PFSK-1 (cell line): ENCODE data around the gene DCXR.

Source experiments
- POLR2AphosphoS5 ChIP-seq: IDR thresholded peaks from 2 replicates; pipeline ENCODE4 v1.6.1; 2012; ENCODE audit warnings: low read depth, mild to moderate bottlenecking, control low read depth, low read length, moderate library complexity
- SIN3A ChIP-seq: IDR thresholded peaks from 2 replicates; pipeline ENCODE4 v1.6.1; 2012; ENCODE audit warnings: mild to moderate bottlenecking, low read length, moderate library complexity, borderline replicate concordance; ENCODE audit not compliant: insufficient read depth
- TAF1 ChIP-seq: IDR thresholded peaks from 2 replicates; pipeline ENCODE4 v1.6.1; 2012; ENCODE audit warnings: low read length, control low read depth, borderline replicate concordance; ENCODE audit not compliant: insufficient read depth

DNA sequence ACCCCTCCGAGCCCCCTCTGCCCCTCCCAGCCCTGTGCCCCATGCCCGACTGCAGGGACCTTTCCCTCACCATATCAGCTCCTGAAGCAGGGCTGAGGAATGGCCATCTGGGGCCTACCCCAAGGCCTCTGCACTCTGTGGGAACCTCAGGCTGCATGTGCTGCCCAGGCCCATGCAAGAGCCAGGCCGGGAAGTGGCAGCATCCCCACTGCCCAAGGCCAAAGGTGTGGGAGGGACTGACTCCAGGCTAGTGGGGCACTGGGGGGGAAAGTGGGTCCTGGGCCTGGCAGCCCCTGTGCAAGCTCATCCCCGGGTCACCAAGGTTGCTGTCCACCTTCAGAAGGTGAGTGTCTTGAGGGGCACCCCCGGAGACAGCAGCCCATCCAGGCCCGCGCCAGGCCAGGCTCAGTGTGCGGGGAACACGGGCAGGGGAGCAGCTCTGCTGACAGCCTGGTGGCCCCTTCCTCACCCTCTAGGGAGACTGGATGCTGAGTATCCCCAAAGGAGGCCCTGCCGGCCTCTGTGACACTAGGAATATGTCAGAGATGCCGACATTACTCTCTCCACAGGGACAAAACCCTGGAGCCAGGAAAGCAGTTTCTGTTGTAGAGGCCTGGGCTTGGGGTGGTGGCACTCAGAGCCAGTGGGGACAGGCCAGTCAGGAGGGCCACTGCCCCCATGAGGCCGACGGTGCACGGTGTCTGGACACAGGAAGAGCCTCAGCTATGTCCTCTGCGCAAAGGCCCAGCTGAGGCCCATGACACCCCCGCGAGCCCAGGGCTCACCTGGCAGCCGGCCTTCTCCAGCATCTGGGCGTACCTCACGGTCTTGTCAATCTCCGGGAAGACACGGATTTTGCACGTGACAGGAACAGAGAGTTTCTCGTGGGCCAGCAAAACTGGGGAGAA lies 24.8 kb upstream of the DCXR start:
- TF ChIP-seq POLR2AphosphoS5 (no peak), TAF1 (no peak), SIN3A (no peak)
